Colon (tissue), 2 donors: Measurements from ENCODE around the gene TMEM179.

Experiments used
- FAIRE-seq: peaks from 2 replicates; lab custom pipeline; 2012; peaks lifted over from hg19 to GRCh38; lab: Jason Lieb, UNC
- donor health status: control.
- donor health status: control.

Gene TMEM179

GRCh38 chr14:104542871-104543830 lies 61.4 kb downstream of the TMEM179 start:
- FAIRE-seq = no peak

- FAIRE-seq = no peak
These were observed 62.6 kb downstream of the TMEM179 start for GRCh38 chr14:104541905-104542465.
